Measurements from ENCODE around the gene ACER3.
"Not testable (repeated sequence)": the region's sequence is repeated elsewhere in the genome, so short reads cannot be mapped to it uniquely, and the experiment has no call there.

The ACER3 gene

GRCh38 chr11:76939219-76939631 lies 78.5 kb downstream of the ACER3 start:
- no peak for DNase-seq

GRCh38 chr11:76944225-76944624 lies 83.5 kb downstream of the ACER3 start:
- no peak for DNase-seq

GRCh38 chr11:76946223-76946622 lies 85.5 kb downstream of the ACER3 start:
- DNase-seq: no peak

- DNase-seq: no peak
Observed at GRCh38 chr11:76947190-76947589, 86.5 kb downstream of the ACER3 start.

- DNase-seq: no peak
Observed at GRCh38 chr11:76947800-76948199, 87.1 kb downstream of the ACER3 start.

GRCh38 chr11:76955459-76956114 lies 94.9 kb downstream of the ACER3 start:
- no peak for DNase-seq

- no peak for DNase-seq
Observed at GRCh38 chr11:76962583-76963416, 102.1 kb downstream of the ACER3 start.

- not testable (repeated sequence) for DNase-seq
Observed at GRCh38 chr11:76963417-76964168, 102.9 kb downstream of the ACER3 start.

- no peak for DNase-seq
Observed at GRCh38 chr11:76972051-76972450, 111.3 kb downstream of the ACER3 start.

- DNase-seq: no peak
Observed at GRCh38 chr11:76974179-76974891, 113.6 kb downstream of the ACER3 start.

- DNase-seq: no peak
Observed at GRCh38 chr11:76975513-76975912, 114.8 kb downstream of the ACER3 start.

- DNase-seq: no peak
Observed at GRCh38 chr11:76977791-76978190, 117.1 kb downstream of the ACER3 start.

GRCh38 chr11:76978239-76978638 lies 117.5 kb downstream of the ACER3 start:
- no peak for DNase-seq

GRCh38 chr11:76978818-76979217 lies 118.1 kb downstream of the ACER3 start:
- no peak for DNase-seq

GRCh38 chr11:76980196-76980595 lies 119.5 kb downstream of the ACER3 start:
- DNase-seq: no peak

GRCh38 chr11:76984743-76985142 lies 124.0 kb downstream of the ACER3 start:
- DNase-seq: no peak

GRCh38 chr11:76987203-76987602 lies 126.5 kb downstream of the ACER3 start:
- no peak for DNase-seq

- no peak for DNase-seq
Observed at GRCh38 chr11:76990628-76991027, 129.9 kb downstream of the ACER3 start.

- DNase-seq: no peak
Observed at GRCh38 chr11:76995081-76995576, 134.4 kb downstream of the ACER3 start.

GRCh38 chr11:76997512-76997911 lies 136.8 kb downstream of the ACER3 start:
- no peak for DNase-seq

GRCh38 chr11:76999597-76999996 lies 138.9 kb downstream of the ACER3 start:
- DNase-seq: no peak

GRCh38 chr11:77001613-77002012 lies 140.9 kb downstream of the ACER3 start:
- DNase-seq: no peak

GRCh38 chr11:77002776-77003175 lies 142.1 kb downstream of the ACER3 start:
- DNase-seq: no peak
